ENCODE measurements around the gene FOXO1. TPM values are rescaled to one million over a fixed set of nuclear protein-coding genes. Genes with fewer than 3 reads are reported as not detected.

Gene FOXO1
- total RNA-seq, 1 experiment from 2014 or later: 12.2 TPM

DNA sequence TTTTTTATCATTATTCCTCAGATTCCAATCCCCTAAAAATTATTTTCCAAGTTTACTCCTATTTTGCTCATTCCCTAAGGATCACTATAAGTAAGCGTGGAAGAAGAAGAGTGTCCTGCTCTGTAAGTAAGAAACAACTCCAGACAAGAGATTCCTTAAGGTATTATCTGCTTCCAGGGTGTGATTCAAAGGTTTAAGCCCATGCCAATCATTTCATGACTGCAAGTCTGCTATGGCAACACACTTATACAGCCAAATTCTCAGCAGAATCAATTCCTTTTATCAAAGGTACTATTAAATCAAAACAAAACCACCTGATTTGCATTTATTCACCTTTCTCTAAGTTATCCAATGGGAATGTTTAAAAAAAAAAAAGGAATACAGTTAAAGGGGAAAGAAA, 43.7 kb downstream of the FOXO1 start:
- Histone ChIP-seq H4K20me1 (ENCODE audit: insufficient read depth) (no peaks in the 10 kb centered on the region; the same call in 1 of the 2 replicates), H3K27me3 (ENCODE audit: insufficient read depth, low read length) (no peaks in the 10 kb centered on the region), H3K4me1 (ENCODE audit: control insufficient read depth in 1 of 2, insufficient read depth in 2 of 2, low read length in 2 of 2) (peaks cover 0 to 7% of the 10 kb centered on the region in 2 experiments; a peak in 1 of 4 replicates), H3K9me3 (ENCODE audit: control insufficient read depth in 1 of 2, insufficient read depth in 1 of 2, low read depth in 1 of 2, low read length in 2 of 2) (no peaks in the 10 kb centered on the region), H3K79me2 (ENCODE audit: insufficient read depth, low read length) (peaks cover 9% of the 10 kb centered on the region; the same call in 1 of the 2 replicates), H3K4me3 (replicated peaks in 1 of 2; ENCODE audit: low read depth in 1 of 2, low read length in 2 of 2) (no peak overlapping the region), H3K9ac (ENCODE audit: low read length) (no peak overlapping the region), H3K9me2 (ENCODE audit: insufficient read depth) (no peaks in the 10 kb centered on the region), H3K36me3 (ENCODE audit: control insufficient read depth in 1 of 2, insufficient read depth in 2 of 2, low read length in 2 of 2) (no peaks in the 10 kb centered on the region), H2AFZ (ENCODE audit: low read depth, low read length, poor library complexity, severe bottlenecking) (no peak overlapping the region), H3K27ac (ENCODE audit: low read depth, low read length) (no peak overlapping the region), H3K4me2 (ENCODE audit: low read length) (no peak overlapping the region)
- ATAC-seq: no peak
- TF ChIP-seq RAD21 (IDR thresholded peaks at IDR 0.05; ENCODE audit: low read depth): no peak
- TF ChIP-seq EZH2phosphoT487 (IDR thresholded peaks at IDR 0.05; ENCODE audit: borderline replicate concordance): no peak
- no peak for TF ChIP-seq ZNF274 (IDR thresholded peaks at IDR 0.05; ENCODE audit: low read depth, low read length)
- TF ChIP-seq EGR1 (IDR thresholded peaks at IDR 0.05; ENCODE audit: low read depth): no peak
- TF ChIP-seq, protein P1, sequence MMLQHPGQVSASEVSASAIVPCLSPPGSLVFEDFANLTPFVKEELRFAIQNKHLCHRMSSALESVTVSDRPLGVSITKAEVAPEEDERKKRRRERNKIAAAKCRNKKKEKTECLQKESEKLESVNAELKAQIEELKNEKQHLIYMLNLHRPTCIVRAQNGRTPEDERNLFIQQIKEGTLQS (IDR thresholded peaks at IDR 0.05): no peak
- TF ChIP-seq CEBPB (IDR thresholded peaks at IDR 0.05; ENCODE audit: low read depth): no peak
- no peak for TF ChIP-seq POLR2A (IDR thresholded peaks at IDR 0.05; ENCODE audit: borderline replicate concordance, extremely low read depth, insufficient read depth, insufficient read length)
- ChIA-PET CTCF (no interaction called here), POLR2A (no interaction called here), RAD21 (ENCODE audit: low non-redundant PET in 1 of 2, low total read pairs in 2 of 2, uncharacterized antibody in 2 of 2, unreplicated experiment in 2 of 2) (no interaction called here)
- DNase-seq (ENCODE audit: low read depth, low spot score): no peak
- intact Hi-C loops (cut with micrococcal nuclease): no loop called here
- BruUV-seq (replicated peaks): no TSS peak

GRCh38 chr13:40622246-40622645, 44.2 kb downstream of the FOXO1 start:
- Histone ChIP-seq H3K9ac (ENCODE audit: low read length) (no peak overlapping the region), H3K9me2 (ENCODE audit: insufficient read depth) (no peaks in the 10 kb centered on the region), H3K4me2 (ENCODE audit: low read length) (no peak overlapping the region), H3K79me2 (ENCODE audit: insufficient read depth, low read length) (peaks cover 12% of the 10 kb centered on the region; the same call in 1 of the 2 replicates), H3K9me3 (ENCODE audit: control insufficient read depth in 1 of 2, insufficient read depth in 1 of 2, low read depth in 1 of 2, low read length in 2 of 2) (no peaks in the 10 kb centered on the region), H3K4me1 (ENCODE audit: control insufficient read depth in 1 of 2, insufficient read depth in 2 of 2, low read length in 2 of 2) (peaks cover 0 to 7% of the 10 kb centered on the region in 2 experiments; a peak in 1 of 4 replicates), H4K20me1 (ENCODE audit: insufficient read depth) (no peaks in the 10 kb centered on the region; the same call in 1 of the 2 replicates), H3K36me3 (ENCODE audit: control insufficient read depth in 1 of 2, insufficient read depth in 2 of 2, low read length in 2 of 2) (no peaks in the 10 kb centered on the region), H2AFZ (ENCODE audit: low read depth, low read length, poor library complexity, severe bottlenecking) (no peak overlapping the region), H3K27me3 (ENCODE audit: insufficient read depth, low read length) (no peaks in the 10 kb centered on the region), H3K4me3 (replicated peaks in 1 of 2; ENCODE audit: low read depth in 1 of 2, low read length in 2 of 2) (no peak overlapping the region), H3K27ac (ENCODE audit: low read depth, low read length) (no peak overlapping the region)
- ChIA-PET POLR2A (no interaction called here), CTCF (no interaction called here), RAD21 (ENCODE audit: low non-redundant PET in 1 of 2, low total read pairs in 2 of 2, uncharacterized antibody in 2 of 2, unreplicated experiment in 2 of 2) (no interaction called here)
- intact Hi-C loops (cut with micrococcal nuclease): no loop called here
- no TSS peak for BruUV-seq (replicated peaks)
- DNase-seq (ENCODE audit: low read depth, low spot score) (no peak), ATAC-seq (no peak)
- TF ChIP-seq TCF7L2 (IDR thresholded peaks at IDR 0.05; ENCODE audit: borderline replicate concordance, extremely low read depth, insufficient read depth, insufficient read length) (no peak), ZFX (IDR thresholded peaks at IDR 0.05) (no peak), SP1 (IDR thresholded peaks at IDR 0.05; ENCODE audit: low read depth) (no peak), EGR1 (IDR thresholded peaks at IDR 0.05; ENCODE audit: low read depth) (no peak), CTCF (IDR thresholded peaks at IDR 0.05 in 2 of 3, conservative IDR thresholded peaks at IDR 0.05 in 1 of 3; ENCODE audit: borderline replicate concordance in 1 of 3, insufficient read depth in 1 of 3, low read depth in 2 of 3, low read length in 2 of 3) (no peak)

All from HCT116 (cell line).